H9 (cell line): ENCODE results near the gene ABCB6. TPM values are rescaled to one million over a fixed set of nuclear protein-coding genes. Genes with fewer than 3 reads are reported as not detected.

ENCODE experiments used
- DNase-seq: peaks from one replicate; pipeline ENCODE4 v3.0.0-alpha.2; 2017
- H2AFZ ChIP-seq: one replicate; pipeline ENCODE4 v1.6.1; 2013; ENCODE audit warnings: mild to moderate bottlenecking, low read length, control low read depth, moderate library complexity
- H2AK5ac ChIP-seq: 2 replicates; pipeline ENCODE4 v1.6.1; 2013; ENCODE audit warnings: low read length, control low read depth, mixed read lengths; ENCODE audit not compliant: insufficient read length
- H2BK120ac ChIP-seq: one replicate; pipeline ENCODE4 v1.6.1; 2013; ENCODE audit warnings: low read depth, mild to moderate bottlenecking, low read length, control low read depth, inconsistent platforms; ENCODE audit not compliant: poor library complexity, severe bottlenecking
- H2BK12ac ChIP-seq: 2 replicates; pipeline ENCODE4 v1.6.1; 2013; ENCODE audit warnings: low read length, control low read depth, mixed read lengths, low read depth; ENCODE audit not compliant: insufficient read length
- H2BK15ac ChIP-seq: 2 replicates; pipeline ENCODE4 v1.6.1; 2013; ENCODE audit warnings: low read depth, low read length, control low read depth
- H2BK20ac ChIP-seq: one replicate; pipeline ENCODE4 v1.6.1; 2013; ENCODE audit warnings: low read depth, mild to moderate bottlenecking, low read length, control low read depth, inconsistent platforms; ENCODE audit not compliant: poor library complexity, severe bottlenecking
- H2BK5ac ChIP-seq: 2 replicates; pipeline ENCODE4 v1.6.1; 2013; ENCODE audit warnings: low read length, control low read depth, mixed read lengths; ENCODE audit not compliant: insufficient read length
- H3K14ac ChIP-seq: 2 replicates; pipeline ENCODE4 v1.6.1; 2013; ENCODE audit warnings: low read length, control low read depth; ENCODE audit not compliant: insufficient read depth
- H3K18ac ChIP-seq: 2 replicates; pipeline ENCODE4 v1.6.1; 2013; ENCODE audit warnings: low read depth, mild to moderate bottlenecking, mixed read lengths, low read length, control low read depth; ENCODE audit not compliant: insufficient read length
- H3K23ac ChIP-seq: 2 replicates; pipeline ENCODE4 v1.6.1; 2013; ENCODE audit warnings: low read length, control low read depth, mixed read lengths, low read depth; ENCODE audit not compliant: insufficient read length
- H3K23me2 ChIP-seq: 2 replicates; pipeline ENCODE4 v1.6.1; 2013; ENCODE audit warnings: low read depth, mild to moderate bottlenecking, mixed read lengths, low read length, control low read depth; ENCODE audit not compliant: insufficient read length, poor library complexity, severe bottlenecking
- H3K27ac ChIP-seq: 2 replicates; pipeline ENCODE4 v1.5.1; 2013; ENCODE audit warnings: low read length, control low read depth, mixed read lengths, low read depth; ENCODE audit not compliant: insufficient read length
- H3K27me3 ChIP-seq: 2 replicates; pipeline ENCODE4 v1.6.1; 2013; ENCODE audit warnings: low read length, control low read depth, inconsistent platforms; ENCODE audit not compliant: insufficient read depth
- H3K4ac ChIP-seq: 2 replicates; pipeline ENCODE4 v1.6.1; 2013; ENCODE audit warnings: low read depth, mild to moderate bottlenecking, control low read depth, inconsistent platforms, low read length, moderate library complexity
- H3K4me1 ChIP-seq: 2 replicates; pipeline ENCODE4 v1.6.1; 2013; ENCODE audit warnings: low read length, control low read depth, inconsistent platforms; ENCODE audit not compliant: insufficient read depth
- H3K4me2 ChIP-seq: 2 replicates; pipeline ENCODE4 v1.6.1; 2013; ENCODE audit warnings: low read length, control low read depth, mixed read lengths; ENCODE audit not compliant: insufficient read length, insufficient read depth
- H3K56ac ChIP-seq: 2 replicates; pipeline ENCODE4 v1.6.1; 2013; ENCODE audit warnings: low read depth, mild to moderate bottlenecking, mixed read lengths, low read length, control low read depth; ENCODE audit not compliant: insufficient read length
- H3K79me1 ChIP-seq: 2 replicates; pipeline ENCODE4 v1.6.1; 2013; ENCODE audit warnings: low read depth, mild to moderate bottlenecking, moderate library complexity, low read length, control low read depth, inconsistent platforms; ENCODE audit not compliant: insufficient read depth, poor library complexity, severe bottlenecking
- H3K79me2 ChIP-seq: 2 replicates; pipeline ENCODE4 v1.6.1; 2013; ENCODE audit warnings: low read length, control low read depth, inconsistent platforms; ENCODE audit not compliant: insufficient read depth
- H3K9ac ChIP-seq: 2 replicates; pipeline ENCODE4 v1.6.1; 2013; ENCODE audit warnings: low read length, control low read depth, mixed read lengths; ENCODE audit not compliant: insufficient read length; ENCODE audit errors: extremely low read depth
- H3K9me3 ChIP-seq: one replicate; pipeline ENCODE4 v1.6.1; 2013; ENCODE audit warnings: low read depth, low read length, inconsistent platforms; ENCODE audit not compliant: control insufficient read depth
- H3T11ph ChIP-seq: one replicate; pipeline ENCODE4 v1.6.1; 2013; ENCODE audit warnings: mild to moderate bottlenecking, low read length, control low read depth, inconsistent platforms
- H4K20me1 ChIP-seq: one replicate; pipeline ENCODE4 v1.6.1; 2013; ENCODE audit not compliant: control insufficient read depth, insufficient read length, insufficient read depth
- H4K5ac ChIP-seq: 2 replicates; pipeline ENCODE4 v1.6.1; 2013; ENCODE audit warnings: low read depth, mild to moderate bottlenecking, mixed read lengths, low read length, control low read depth; ENCODE audit not compliant: insufficient read length
- H4K8ac ChIP-seq: replicated peaks from 2 replicates; pipeline ENCODE4 v1.6.1; 2013; ENCODE audit warnings: low read length, control low read depth, mixed read lengths, low read depth; ENCODE audit not compliant: insufficient read length
- H4K91ac ChIP-seq: 2 replicates; pipeline ENCODE4 v1.6.1; 2013; ENCODE audit warnings: low read depth, mild to moderate bottlenecking, moderate library complexity, mixed read lengths, low read length, control low read depth; ENCODE audit not compliant: insufficient read length
- H3K27ac Mint-ChIP-seq, 3 experiments: 2 replicates in 2 of 3; 3 replicates in 1 of 3; pipeline ENCODE4 v1.8.0; 2020 to 2021; ENCODE audit warnings: mixed read lengths in 3 of 3, mild to moderate bottlenecking in 1 of 3, moderate library complexity in 1 of 3
- H3K27me3 Mint-ChIP-seq: 2 replicates; pipeline ENCODE4 v1.8.0; 2021; ENCODE audit warnings: low read depth, mild to moderate bottlenecking, moderate library complexity, mixed read lengths
- H3K36me3 Mint-ChIP-seq, 3 experiments: 2 replicates in 2 of 3; 3 replicates in 1 of 3; pipeline ENCODE4 v1.8.0; 2020 to 2021; ENCODE audit warnings: low read depth in 3 of 3, mixed read lengths in 3 of 3; ENCODE audit not compliant: insufficient read depth in 1 of 3
- H3K4me1 Mint-ChIP-seq, 2 experiments: 2 replicates each; pipeline ENCODE4 v1.8.0; 2020; ENCODE audit warnings: mixed read lengths in 2 of 2
- H3K4me3 Mint-ChIP-seq, 2 experiments: 2 replicates in 1 of 2; 3 replicates in 1 of 2; pipeline ENCODE4 v1.8.0; 2020 to 2021; ENCODE audit warnings: mild to moderate bottlenecking in 2 of 2, mixed read lengths in 2 of 2, moderate library complexity in 1 of 2
- H3K9me3 Mint-ChIP-seq, 2 experiments: 2 replicates in 1 of 2; 3 replicates in 1 of 2; pipeline ENCODE4 v1.8.0; 2020; ENCODE audit warnings: mild to moderate bottlenecking in 2 of 2, mixed read lengths in 2 of 2, moderate library complexity in 1 of 2
- WGBS: extraction: QIAGEN DNeasy Blood & Tissue Kit; methylation state at CpG from one replicate; pipeline ENCODE4 v1.1.7; 2013; ENCODE audit warnings: missing lambda C conversion rate, low lambda C conversion rate, mixed read lengths; ENCODE audit not compliant: insufficient read length; ENCODE audit errors: extremely low coverage; 5-methylcytosine and 5-hydroxymethylcytosine counted together
- total RNA-seq: library from RNA; stranded (reverse); gene quantifications from 2 replicates; pipeline ENCODE4 v1.2.1, GENCODE V29; 2021
- TF ChIP-seq, protein P1 (sequence below): fragments of 200-600 bp; sonication (generic); conservative IDR thresholded peaks from 3 replicates; pipeline ENCODE4 v1.8.0; 2021; ENCODE audit warnings: antibody characterized with exemption, mild to moderate bottlenecking

The ABCB6 gene
- total RNA-seq, 1 experiment from 2014 or later: 46.4 TPM

DNA sequence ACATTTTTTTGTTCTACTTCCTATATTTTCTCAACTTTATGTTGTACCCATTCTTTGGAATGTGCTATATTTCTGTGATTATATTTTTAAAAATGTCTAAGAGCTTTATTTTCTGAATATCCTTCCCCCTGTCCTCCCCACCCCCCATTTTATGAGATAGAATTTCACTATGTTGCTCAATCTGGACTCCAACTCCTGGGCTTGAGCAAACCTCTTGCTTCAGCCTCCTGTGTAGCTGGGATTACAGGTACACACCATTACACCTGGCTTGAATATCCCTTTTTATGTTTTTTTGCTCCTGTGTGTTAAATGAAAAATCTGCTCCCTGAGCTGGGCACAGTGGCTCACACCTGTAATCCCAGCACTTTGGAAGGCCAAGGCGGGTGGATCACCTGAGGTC is 21.4 kb downstream of the ABCB6 start:
- Mint-ChIP-seq H3K4me1 (peaks cover 11 to 20% of the 10 kb centered on the region in 2 experiments), H3K4me3 (no peak overlapping the region), H3K27ac (no peak overlapping the region), H3K9me3 (peaks cover 4% of the 10 kb centered on the region in 2 experiments; a peak in 3 of 5 replicates), H3K27me3 (peaks cover 9% of the 10 kb centered on the region), H3K36me3 (peaks cover 2 to 4% (median 3%) of the 10 kb centered on the region in 3 experiments; a peak in 4 of 7 replicates)
- Histone ChIP-seq H4K8ac (no peak overlapping the region), H3K79me1 (no peaks in the 10 kb centered on the region), H3K14ac (no peak overlapping the region), H3K56ac (no peak overlapping the region), H3K18ac (no peak overlapping the region), H3K27me3 (no peaks in the 10 kb centered on the region), H3K9ac (no peak overlapping the region), H2BK12ac (no peak overlapping the region), H3K4me1 (no peaks in the 10 kb centered on the region), H3K79me2 (no peaks in the 10 kb centered on the region), H4K20me1 (no peaks in the 10 kb centered on the region), H2BK120ac (no peak overlapping the region), H2AFZ (no peak overlapping the region), H2BK5ac (no peak overlapping the region), H3K9me3 (no peaks in the 10 kb centered on the region), H3T11ph (no peak overlapping the region), H2AK5ac (no peak overlapping the region), H3K23me2 (no peaks in the 10 kb centered on the region), H4K91ac (no peak overlapping the region), H4K5ac (no peak overlapping the region), H3K4me2 (no peak overlapping the region), H2BK15ac (no peak overlapping the region), H3K4ac (no peak overlapping the region), H3K27ac (no peak overlapping the region), H2BK20ac (no peak overlapping the region), H3K23ac (no peak overlapping the region)
- no peak for DNase-seq
- no CpG with 5 or more reads among the region's 1 CpG for WGBS
- TF ChIP-seq, protein P1, sequence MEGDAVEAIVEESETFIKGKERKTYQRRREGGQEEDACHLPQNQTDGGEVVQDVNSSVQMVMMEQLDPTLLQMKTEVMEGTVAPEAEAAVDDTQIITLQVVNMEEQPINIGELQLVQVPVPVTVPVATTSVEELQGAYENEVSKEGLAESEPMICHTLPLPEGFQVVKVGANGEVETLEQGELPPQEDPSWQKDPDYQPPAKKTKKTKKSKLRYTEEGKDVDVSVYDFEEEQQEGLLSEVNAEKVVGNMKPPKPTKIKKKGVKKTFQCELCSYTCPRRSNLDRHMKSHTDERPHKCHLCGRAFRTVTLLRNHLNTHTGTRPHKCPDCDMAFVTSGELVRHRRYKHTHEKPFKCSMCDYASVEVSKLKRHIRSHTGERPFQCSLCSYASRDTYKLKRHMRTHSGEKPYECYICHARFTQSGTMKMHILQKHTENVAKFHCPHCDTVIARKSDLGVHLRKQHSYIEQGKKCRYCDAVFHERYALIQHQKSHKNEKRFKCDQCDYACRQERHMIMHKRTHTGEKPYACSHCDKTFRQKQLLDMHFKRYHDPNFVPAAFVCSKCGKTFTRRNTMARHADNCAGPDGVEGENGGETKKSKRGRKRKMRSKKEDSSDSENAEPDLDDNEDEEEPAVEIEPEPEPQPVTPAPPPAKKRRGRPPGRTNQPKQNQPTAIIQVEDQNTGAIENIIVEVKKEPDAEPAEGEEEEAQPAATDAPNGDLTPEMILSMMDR: no peak
